Hepatocyte (in vitro differentiated cells): Measurements from ENCODE around the gene ZNF521. TPM values are rescaled to one million over a fixed set of nuclear protein-coding genes. Genes with fewer than 3 reads are reported as not detected.

Experiments
- DNase-seq: peaks from one replicate; pipeline ENCODE4 v3.0.0-alpha.2; 2016; ENCODE audit warnings: low spot score
- H2AFZ ChIP-seq: fragments of 200-600 bp; sonication (generic); 2 replicates; pipeline ENCODE4 v1.6.0; 2016; ENCODE audit warnings: antibody characterized with exemption, mild to moderate bottlenecking
- H3K27ac ChIP-seq: fragments of 200-600 bp; sonication (generic); 2 replicates; pipeline ENCODE4 v1.5.1; 2016; ENCODE audit warnings: mild to moderate bottlenecking
- H3K27me3 ChIP-seq: fragments of 200-600 bp; sonication (generic); 2 replicates; pipeline ENCODE4 v1.6.1; 2016
- H3K36me3 ChIP-seq: fragments of 200-600 bp; sonication (generic); replicated peaks from 2 replicates; pipeline ENCODE4 v1.5.1; 2016; ENCODE audit warnings: low read depth; ENCODE audit not compliant: insufficient read depth
- H3K4me1 ChIP-seq: fragments of 200-600 bp; sonication (generic); 2 replicates; pipeline ENCODE4 v1.5.1; 2016; ENCODE audit warnings: mild to moderate bottlenecking, moderate library complexity; ENCODE audit not compliant: insufficient read depth
- H3K4me2 ChIP-seq: fragments of 200-600 bp; sonication (generic); 2 replicates; pipeline ENCODE4 v1.6.0; 2016
- H3K4me3 ChIP-seq: fragments of 200-600 bp; sonication (generic); 2 replicates; pipeline ENCODE4 v1.5.1; 2016; ENCODE audit warnings: mild to moderate bottlenecking
- H3K79me2 ChIP-seq: fragments of 200-600 bp; sonication (generic); 2 replicates; pipeline ENCODE4 v1.6.0; 2017; ENCODE audit warnings: mild to moderate bottlenecking
- H3K9me2 ChIP-seq: fragments of 200-600 bp; sonication (generic); replicated peaks from 2 replicates; pipeline ENCODE4 v1.6.0; 2017; ENCODE audit warnings: mild to moderate bottlenecking; ENCODE audit not compliant: insufficient read depth
- H3K9me3 ChIP-seq: fragments of 200-600 bp; sonication (generic); 2 replicates; pipeline ENCODE4 v1.5.1; 2016; ENCODE audit warnings: low read depth, mild to moderate bottlenecking
- H4K20me1 ChIP-seq: fragments of 200-600 bp; sonication (generic); 2 replicates; pipeline ENCODE4 v1.6.0; 2016; ENCODE audit warnings: mild to moderate bottlenecking; ENCODE audit not compliant: insufficient read depth, poor library complexity, severe bottlenecking
- EZH2 ChIP-seq: fragments of 200-600 bp; sonication (generic); IDR thresholded peaks from 2 replicates; pipeline ENCODE4 v1.6.1; 2016; ENCODE audit warnings: antibody characterized with exemption, mild to moderate bottlenecking, borderline replicate concordance
- EZH2phosphoT487 ChIP-seq: fragments of 200-600 bp; sonication (generic); IDR thresholded peaks from one replicate; pipeline ENCODE4 v1.6.1; 2018; ENCODE audit warnings: antibody characterized with exemption, mild to moderate bottlenecking, low read depth, moderate library complexity; ENCODE audit not compliant: unreplicated experiment, severe bottlenecking
- WGBS: methylation state at CpG from one replicate; pipeline ENCODE4 v1.1.6; 2016; ENCODE audit warnings: low lambda C conversion rate; ENCODE audit errors: missing lambda C conversion rate; 5-methylcytosine and 5-hydroxymethylcytosine counted together
- polyA plus RNA-seq: library from polyadenylated mRNA; unstranded; fragments of >200 nt; fragmentation: Nextera tagmentation; extraction: Ambion mirVana; gene quantifications from 2 replicates; pipeline ENCODE4 v1.2.1, GENCODE V29; 2016
- total RNA-seq: library from RNA; depleted of rRNA; stranded (reverse); fragments of >200 nt; gene quantifications from 2 replicates; pipeline ENCODE4 v1.2.3, GENCODE V29; 2014
- TF ChIP-seq, protein P1 (sequence below): fragments of 200-600 bp; sonication (generic); IDR thresholded peaks from 2 replicates; pipeline ENCODE4 v1.5.1; 2016; ENCODE audit warnings: antibody characterized with exemption, mild to moderate bottlenecking; ENCODE audit not compliant: poor library complexity

ZNF521 gene
- total and polyA plus RNA-seq, 2 experiments from 2014 or later, result 9.0 to 16.3 TPM

DNA sequence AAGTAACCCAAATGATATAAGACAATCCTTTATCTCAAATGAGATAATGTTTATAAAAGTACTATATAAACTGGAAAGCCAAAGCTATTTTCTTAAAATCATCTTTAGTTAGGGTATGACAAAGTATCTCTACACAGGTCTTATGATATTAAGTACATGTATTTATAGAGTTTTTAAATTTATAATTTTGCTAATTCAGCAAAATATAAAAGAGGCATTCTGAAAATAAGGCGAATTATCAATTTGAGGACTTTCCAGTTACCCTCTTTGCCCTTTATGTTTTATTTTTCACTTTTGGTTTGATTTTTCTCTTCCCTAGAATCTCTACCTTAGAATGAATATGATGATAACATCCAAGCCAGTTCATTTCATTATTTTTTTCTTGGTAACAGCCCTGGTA, 115.2 kb downstream of the ZNF521 start:
- Histone ChIP-seq H3K36me3 (no peaks in the 10 kb centered on the region), H2AFZ (no peak overlapping the region), H3K4me1 (peaks cover 8% of the 10 kb centered on the region), H4K20me1 (no peaks in the 10 kb centered on the region), H3K4me3 (no peak overlapping the region), H3K79me2 (no peaks in the 10 kb centered on the region), H3K4me2 (no peak overlapping the region), H3K27ac (no peak overlapping the region), H3K9me2 (no peaks in the 10 kb centered on the region), H3K9me3 (no peaks in the 10 kb centered on the region), H3K27me3 (no peaks in the 10 kb centered on the region)
- no peak for TF ChIP-seq EZH2phosphoT487
- TF ChIP-seq, protein P1, sequence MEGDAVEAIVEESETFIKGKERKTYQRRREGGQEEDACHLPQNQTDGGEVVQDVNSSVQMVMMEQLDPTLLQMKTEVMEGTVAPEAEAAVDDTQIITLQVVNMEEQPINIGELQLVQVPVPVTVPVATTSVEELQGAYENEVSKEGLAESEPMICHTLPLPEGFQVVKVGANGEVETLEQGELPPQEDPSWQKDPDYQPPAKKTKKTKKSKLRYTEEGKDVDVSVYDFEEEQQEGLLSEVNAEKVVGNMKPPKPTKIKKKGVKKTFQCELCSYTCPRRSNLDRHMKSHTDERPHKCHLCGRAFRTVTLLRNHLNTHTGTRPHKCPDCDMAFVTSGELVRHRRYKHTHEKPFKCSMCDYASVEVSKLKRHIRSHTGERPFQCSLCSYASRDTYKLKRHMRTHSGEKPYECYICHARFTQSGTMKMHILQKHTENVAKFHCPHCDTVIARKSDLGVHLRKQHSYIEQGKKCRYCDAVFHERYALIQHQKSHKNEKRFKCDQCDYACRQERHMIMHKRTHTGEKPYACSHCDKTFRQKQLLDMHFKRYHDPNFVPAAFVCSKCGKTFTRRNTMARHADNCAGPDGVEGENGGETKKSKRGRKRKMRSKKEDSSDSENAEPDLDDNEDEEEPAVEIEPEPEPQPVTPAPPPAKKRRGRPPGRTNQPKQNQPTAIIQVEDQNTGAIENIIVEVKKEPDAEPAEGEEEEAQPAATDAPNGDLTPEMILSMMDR, result no peak
- TF ChIP-seq EZH2, result no peak
- 98% methylated on average over 1 of the region's 1 CpG for WGBS
- DNase-seq, result no peak

DNA sequence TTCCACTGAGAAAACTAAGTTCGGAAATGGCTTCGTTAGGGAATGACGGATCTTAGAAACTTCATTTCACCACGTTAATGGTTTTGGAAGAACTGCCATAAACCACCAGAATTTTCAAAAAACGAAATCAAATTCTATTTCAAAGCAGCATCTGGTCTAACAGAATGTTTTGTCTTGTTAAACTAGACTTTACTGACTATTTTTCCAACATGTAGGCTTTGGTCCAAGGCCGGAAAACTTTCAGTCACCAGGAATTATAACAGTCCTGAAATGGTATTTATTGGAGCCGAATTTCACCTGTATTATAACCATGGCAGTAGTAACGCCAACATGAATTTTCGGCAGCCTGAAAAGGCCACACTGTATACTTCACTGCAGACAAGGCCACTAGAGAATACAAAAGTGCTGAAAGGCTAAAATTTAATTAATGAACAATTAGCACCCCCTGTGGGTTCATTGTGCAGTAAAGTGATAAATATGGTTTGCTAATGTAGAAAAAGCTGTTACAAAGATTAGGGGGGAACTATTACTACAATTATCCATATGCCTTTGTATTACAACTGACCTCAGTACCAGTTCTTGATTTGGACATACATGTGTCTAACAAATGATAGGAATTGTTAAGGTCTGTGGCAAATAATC, 116.4 kb downstream of the ZNF521 start:
- no peaks in the 10 kb centered on the region for H3K27me3 ChIP-seq
- no peak overlapping the region for H3K4me3 ChIP-seq
- no peak overlapping the region for H2AFZ ChIP-seq

DNA sequence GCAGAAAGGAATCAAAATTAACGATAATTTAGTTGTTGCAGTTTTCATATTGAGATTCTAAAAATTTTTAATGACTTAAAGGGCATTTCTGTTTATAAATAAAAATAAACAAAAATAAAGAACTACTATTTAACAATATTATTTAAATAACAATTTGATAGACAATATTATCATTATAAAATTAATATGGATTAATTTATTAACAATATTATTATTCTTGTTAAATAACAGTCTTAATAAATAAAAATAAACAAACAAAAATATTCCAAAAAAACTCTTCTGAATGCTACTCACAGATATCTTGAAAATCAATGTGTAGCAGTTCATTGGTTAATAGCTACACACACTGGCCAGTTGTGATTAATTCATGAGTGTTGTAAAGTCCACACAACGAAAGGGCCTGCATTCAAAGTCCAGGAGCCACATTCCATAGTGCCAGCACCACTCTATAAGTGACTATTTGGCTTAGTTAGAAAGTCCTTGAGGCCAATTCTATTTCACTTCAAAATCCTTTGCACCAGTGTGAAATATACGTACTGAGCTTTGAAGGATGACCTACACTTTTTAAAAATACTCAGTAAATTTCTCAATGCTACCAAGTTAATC, 117.1 kb downstream of the ZNF521 start:
- Histone ChIP-seq H3K36me3 (no peaks in the 10 kb centered on the region), H3K27me3 (no peaks in the 10 kb centered on the region), H3K9me3 (no peaks in the 10 kb centered on the region), H4K20me1 (no peaks in the 10 kb centered on the region), H3K4me1 (peaks cover 8% of the 10 kb centered on the region), H3K9me2 (no peaks in the 10 kb centered on the region), H3K27ac (no peak overlapping the region), H3K4me2 (no peak overlapping the region), H3K4me3 (no peak overlapping the region), H2AFZ (no peak overlapping the region), H3K79me2 (no peaks in the 10 kb centered on the region)
- TF ChIP-seq, protein P1, result no peak
- TF ChIP-seq EZH2, result no peak
- DNase-seq, result peak; percentile 23
- WGBS, result 72% methylated on average over 3 of the region's 3 CpGs

More for the DNA sequence above, 116.4 kb downstream of the ZNF521 start:
- 92% methylated on average over 9 of the region's 9 CpGs for WGBS
- Histone ChIP-seq H4K20me1 (no peaks in the 10 kb centered on the region), H3K79me2 (no peaks in the 10 kb centered on the region), H3K9me3 (no peaks in the 10 kb centered on the region), H3K9me2 (no peaks in the 10 kb centered on the region), H3K4me2 (no peak overlapping the region), H3K4me1 (peaks cover 8% of the 10 kb centered on the region), H3K27ac (no peak overlapping the region), H3K36me3 (no peaks in the 10 kb centered on the region)
- no peak for TF ChIP-seq EZH2
- TF ChIP-seq, protein P1, result no peak
- TF ChIP-seq EZH2phosphoT487, result no peak
- no peak for DNase-seq

DNA sequence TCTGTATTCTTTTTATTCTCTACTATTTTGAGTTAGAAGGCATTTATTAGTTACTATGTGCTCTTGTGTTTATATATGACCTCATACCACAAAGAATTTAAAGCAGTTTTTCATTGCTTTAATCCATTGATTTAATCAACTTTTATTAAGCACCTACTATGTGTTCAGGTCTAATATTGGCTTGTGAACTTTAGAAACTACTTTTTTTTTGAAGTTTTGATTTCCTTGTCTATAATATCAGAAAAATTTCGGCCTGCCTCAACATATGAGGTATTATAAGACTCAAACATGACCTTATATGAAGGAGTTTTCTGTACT, 117.7 kb downstream of the ZNF521 start:
- no peaks in the 10 kb centered on the region for H3K9me2 ChIP-seq
- peaks cover 8% of the 10 kb centered on the region for H3K4me1 ChIP-seq
- no peaks in the 10 kb centered on the region for H3K79me2 ChIP-seq
- H4K20me1 ChIP-seq, result no peaks in the 10 kb centered on the region
- no peaks in the 10 kb centered on the region for H3K27me3 ChIP-seq
- no peak for DNase-seq
- H3K36me3 ChIP-seq, result no peaks in the 10 kb centered on the region
- WGBS, result 92% methylated on average over 1 of the region's 1 CpG
- no peak overlapping the region for H3K4me3 ChIP-seq
- no peaks in the 10 kb centered on the region for H3K9me3 ChIP-seq
- no peak overlapping the region for H3K27ac ChIP-seq
- H2AFZ ChIP-seq, result no peak overlapping the region
- peak overlapping the region; percentile 58 for H3K4me2 ChIP-seq
- TF ChIP-seq, protein P1, result no peak
- TF ChIP-seq EZH2phosphoT487 (no peak), EZH2 (no peak)
